ENCODE measurements around the gene KRT7.

KRT7 gene

GRCh38 chr12:52225752-52226151 lies 7.3 kb upstream of the KRT7 start:
- no peak for DNase-seq (ENCODE audit: low read depth)
- H3K4me3 ChIP-seq (replicated peaks; ENCODE audit: low read depth, low read length): no peak overlapping the region
- no peak for TF ChIP-seq CTCF (IDR thresholded peaks at IDR 0.05; ENCODE audit: low read length, missing control alignments)

DNA sequence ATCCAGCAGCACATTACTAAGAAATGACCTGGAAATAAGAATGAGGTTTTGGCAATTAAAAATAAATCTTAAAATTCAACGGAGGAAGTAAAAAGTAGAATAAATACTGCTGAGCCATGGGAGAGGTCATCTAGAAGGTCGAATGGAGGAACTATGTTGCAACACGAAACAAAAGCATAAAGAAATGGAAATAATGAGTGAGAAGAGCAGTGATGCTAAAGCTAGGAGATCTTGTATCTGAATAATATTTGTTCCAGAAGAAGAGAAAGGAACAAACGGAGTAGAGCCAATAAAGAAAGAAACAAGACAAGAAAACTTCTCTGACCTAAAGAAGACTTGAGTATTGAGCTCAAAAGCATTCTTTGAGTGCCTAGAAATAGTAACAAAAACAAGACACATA lies 6.6 kb upstream of the KRT7 start:
- DNase-seq (ENCODE audit: low read depth): peak; percentile 55
- TF ChIP-seq CTCF (IDR thresholded peaks at IDR 0.05; ENCODE audit: low read length, missing control alignments): no peak
- H3K4me3 ChIP-seq (replicated peaks; ENCODE audit: low read depth, low read length): no peak overlapping the region

DNA sequence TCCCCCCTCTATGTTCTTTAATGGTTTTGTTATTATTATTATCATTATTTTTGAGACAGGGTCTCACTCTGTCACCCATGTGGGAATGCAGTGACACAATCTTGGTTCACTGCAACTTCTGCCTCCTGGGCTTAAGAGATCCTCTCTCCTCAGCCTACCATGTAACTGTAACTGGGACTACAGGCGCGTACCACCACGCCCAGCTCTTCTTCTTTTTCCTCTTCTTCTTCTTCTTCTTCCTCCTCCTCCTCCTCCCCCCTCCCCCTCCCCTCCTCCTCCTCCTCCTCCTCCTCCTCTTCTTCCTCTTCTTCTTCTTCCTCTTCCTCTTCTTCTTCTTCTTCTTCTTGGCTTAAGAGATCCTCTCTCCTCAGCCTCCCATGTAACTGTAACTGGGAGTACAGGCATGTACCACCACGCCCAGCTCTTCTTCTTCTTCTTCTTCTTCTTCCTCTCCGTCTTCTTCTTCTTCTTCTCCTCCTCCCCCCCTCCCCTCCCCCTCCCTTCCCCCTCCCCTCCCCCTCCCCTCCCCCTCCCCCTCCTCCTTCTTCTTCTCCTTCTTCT lies 5.4 kb upstream of the KRT7 start:
- H3K4me3 ChIP-seq (replicated peaks; ENCODE audit: low read depth, low read length): no peak overlapping the region
- TF ChIP-seq CTCF (IDR thresholded peaks at IDR 0.05; ENCODE audit: low read length, missing control alignments): no peak
- DNase-seq (ENCODE audit: low read depth): no peak

DNA sequence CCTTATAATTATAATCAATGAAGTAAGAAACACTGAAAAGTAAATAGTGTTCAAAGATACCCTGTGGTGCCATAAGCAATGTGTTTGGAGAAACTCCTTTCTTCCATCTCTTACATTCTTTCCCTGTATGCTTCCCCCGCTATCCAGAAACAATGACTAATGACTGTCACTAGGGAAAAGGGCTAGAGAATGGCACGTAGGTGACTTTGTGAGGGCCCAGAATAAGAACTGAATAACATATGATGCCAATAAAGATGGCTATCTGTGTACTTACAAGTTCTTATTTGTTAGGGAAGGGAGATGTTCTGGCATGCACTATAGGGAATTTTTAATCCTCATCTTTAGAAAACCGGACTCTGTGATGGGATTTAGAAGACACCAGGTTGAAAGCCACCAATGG lies 4.7 kb upstream of the KRT7 start:
- H3K4me3 ChIP-seq (replicated peaks; ENCODE audit: low read depth, low read length): no peak overlapping the region
- no peak for TF ChIP-seq CTCF (IDR thresholded peaks at IDR 0.05; ENCODE audit: low read length, missing control alignments)
- DNase-seq (ENCODE audit: low read depth): no peak

DNA sequence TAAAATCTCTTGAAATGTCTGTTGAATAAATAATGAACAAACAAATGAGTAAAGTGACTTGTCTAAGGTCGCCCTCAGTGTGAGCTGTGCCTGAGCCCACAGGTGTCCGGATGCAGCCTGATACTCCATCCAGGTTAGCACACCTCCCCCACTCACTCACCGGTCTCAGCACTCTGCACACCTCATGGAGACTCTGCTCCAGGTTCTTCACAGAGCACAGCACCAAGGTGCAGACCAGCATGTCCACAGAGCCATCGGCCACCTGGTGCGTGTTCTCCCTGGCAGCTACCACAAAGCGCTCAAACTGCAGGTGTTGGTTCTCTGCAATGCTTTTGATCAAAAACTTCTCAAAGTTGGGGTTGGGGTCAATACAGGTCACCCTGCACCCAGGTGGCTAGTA lies 4.1 kb upstream of the KRT7 start:
- H3K4me3 ChIP-seq (replicated peaks; ENCODE audit: low read depth, low read length): no peak overlapping the region
- no peak for TF ChIP-seq CTCF (IDR thresholded peaks at IDR 0.05; ENCODE audit: low read length, missing control alignments)
- DNase-seq (ENCODE audit: low read depth): no peak

DNA sequence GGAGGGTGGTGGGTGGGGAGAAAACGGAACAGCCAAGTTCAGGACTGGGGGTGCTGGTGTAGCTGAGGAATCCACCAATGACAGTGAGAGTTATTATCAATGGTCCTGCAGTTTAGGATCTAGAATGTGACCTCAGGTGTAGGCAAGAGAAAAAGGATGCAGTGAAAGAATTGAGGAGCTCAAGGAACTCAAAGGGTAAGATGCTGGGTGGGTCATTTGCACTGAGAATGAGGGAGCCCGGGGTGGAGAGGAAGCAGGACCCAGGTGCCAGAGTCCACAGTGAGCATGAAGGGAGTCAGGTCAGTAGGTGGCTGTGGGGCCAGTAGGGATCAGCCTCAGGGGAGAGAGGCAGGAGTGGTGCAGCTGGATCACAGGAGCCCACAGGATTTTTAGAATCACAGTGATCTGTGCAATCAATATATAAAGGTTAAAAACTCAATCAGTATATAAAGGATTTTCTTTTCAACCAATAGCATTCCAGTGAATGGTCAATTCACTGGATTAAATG lies 3.2 kb upstream of the KRT7 start:
- no peak for DNase-seq (ENCODE audit: low read depth)
- no peak overlapping the region for H3K4me3 ChIP-seq (replicated peaks; ENCODE audit: low read depth, low read length)
- TF ChIP-seq CTCF (IDR thresholded peaks at IDR 0.05; ENCODE audit: low read length, missing control alignments): no peak
